HEK293 (cell line): ENCODE measurements around the gene PDIA6.

Experiments
- CTCF ChIA-PET: fragments of 350-600 bp; formaldehyde crosslinking; extraction: SDS; loops from one replicate; lab custom pipeline; 2021; ENCODE audit warnings: antibody characterized with exemption; lab: Yijun Ruan, JAX
- POLR2A ChIA-PET: fragments of 300-600 bp; formaldehyde crosslinking; extraction: SDS; loops from one replicate; lab custom pipeline; 2020; ENCODE audit warnings: antibody characterized with exemption, inconsistent platforms; lab: Yijun Ruan, JAX
- H3K27ac ChIP-seq: fragments of 200-500 bp; sonication (Bioruptor generic); 2 replicates; pipeline ENCODE4 v1.5.1; 2014; ENCODE audit warnings: low read depth, low read length, control low read depth, inconsistent platforms; ENCODE audit errors: extremely low read depth
- H3K36me3 ChIP-seq, 2 experiments: fragments of 200-500 bp in 1 of 2; sonication (Bioruptor generic) in 1 of 2; 1 replicate in 1 of 2; 2 replicates in 1 of 2; pipeline ENCODE4 v1.5.1; 2014 to 2017; ENCODE audit warnings: inconsistent platforms in 2 of 2, low read length in 2 of 2; ENCODE audit not compliant: control insufficient read depth in 2 of 2, insufficient read depth in 1 of 2
- H3K4me1 ChIP-seq: fragments of 200-500 bp; sonication (Bioruptor generic); 2 replicates; pipeline ENCODE4 v1.5.1; 2014; ENCODE audit warnings: mild to moderate bottlenecking, low read length, inconsistent platforms; ENCODE audit not compliant: control insufficient read depth, insufficient read depth
- H3K4me3 ChIP-seq: 2 replicates; pipeline ENCODE4 v1.5.1; 2011; ENCODE audit warnings: low read depth, mild to moderate bottlenecking, control low read depth, low read length, moderate library complexity
- H3K9me3 ChIP-seq: fragments of 200-500 bp; sonication (Bioruptor generic); 2 replicates; pipeline ENCODE4 v1.5.1; 2014; ENCODE audit warnings: low read depth, low read length, inconsistent platforms; ENCODE audit not compliant: control insufficient read depth, insufficient read depth
- BCL11A ChIP-seq: fragments of 450-650 bp; formaldehyde crosslinking; IDR thresholded peaks from 2 replicates; pipeline ENCODE4 v1.5.1; 2016; ENCODE audit warnings: low read depth, missing biosample characterization, missing genetic modification characterization
- IKZF3 ChIP-seq: fragments of 450-650 bp; IDR thresholded peaks from 2 replicates; pipeline ENCODE4 v1.5.0; 2018; ENCODE audit warnings: missing biosample characterization, mild to moderate bottlenecking, missing genetic modification characterization, moderate library complexity
- OVOL3 ChIP-seq: fragments of 450-650 bp; formaldehyde crosslinking; IDR thresholded peaks from 2 replicates; pipeline ENCODE4 v1.5.1; 2016; ENCODE audit warnings: missing biosample characterization, missing genetic modification characterization
- REST ChIP-seq: fragments of 450-650 bp; formaldehyde crosslinking; IDR thresholded peaks from 2 replicates; pipeline ENCODE4 v1.5.1; 2016; ENCODE audit warnings: missing biosample characterization, missing genetic modification characterization
- ZBTB10 ChIP-seq: fragments of 450-650 bp; formaldehyde crosslinking; IDR thresholded peaks from 2 replicates; pipeline ENCODE4 v1.5.1; 2016; ENCODE audit warnings: missing biosample characterization, missing genetic modification characterization
- ZBTB17 ChIP-seq: fragments of 450-650 bp; formaldehyde crosslinking; IDR thresholded peaks from 2 replicates; pipeline ENCODE4 v1.5.1; 2016; ENCODE audit warnings: missing biosample characterization, missing genetic modification characterization
- ZNF174 ChIP-seq: fragments of 450-650 bp; formaldehyde crosslinking; IDR thresholded peaks from 2 replicates; pipeline ENCODE4 v1.5.0; 2017; ENCODE audit warnings: missing biosample characterization, mild to moderate bottlenecking, missing genetic modification characterization
- ZNF292 ChIP-seq: fragments of 450-650 bp; formaldehyde crosslinking; IDR thresholded peaks from 2 replicates; pipeline ENCODE4 v1.5.1; 2016; ENCODE audit warnings: low read depth, missing biosample characterization, missing genetic modification characterization, borderline replicate concordance
- ZNF362 ChIP-seq: fragments of 450-650 bp; formaldehyde crosslinking; IDR thresholded peaks from 2 replicates; pipeline ENCODE4 v1.5.1; 2016; ENCODE audit warnings: missing biosample characterization, missing genetic modification characterization
- ZNF37A ChIP-seq: fragments of 450-650 bp; IDR thresholded peaks from 2 replicates; pipeline ENCODE4 v1.5.1; 2018; ENCODE audit warnings: missing biosample characterization, missing genetic modification characterization
- ZNF394 ChIP-seq: fragments of 450-650 bp; formaldehyde crosslinking; IDR thresholded peaks from 2 replicates; pipeline ENCODE4 v1.5.1; 2016; ENCODE audit warnings: missing biosample characterization, missing genetic modification characterization, mild to moderate bottlenecking, moderate library complexity, borderline replicate concordance
- ZNF416 ChIP-seq: fragments of 450-650 bp; formaldehyde crosslinking; IDR thresholded peaks from 2 replicates; pipeline ENCODE4 v1.5.1; 2016; ENCODE audit warnings: missing biosample characterization, missing genetic modification characterization
- ZNF544 ChIP-seq: fragments of 450-650 bp; formaldehyde crosslinking; IDR thresholded peaks from 2 replicates; pipeline ENCODE4 v1.5.0; 2017; ENCODE audit warnings: missing biosample characterization, missing genetic modification characterization
- ZNF585B ChIP-seq: fragments of 450-650 bp; formaldehyde crosslinking; IDR thresholded peaks from 2 replicates; pipeline ENCODE4 v1.5.1; 2016; ENCODE audit warnings: missing biosample characterization, missing genetic modification characterization
- ZNF654 ChIP-seq: fragments of 450-650 bp; formaldehyde crosslinking; IDR thresholded peaks from 2 replicates; pipeline ENCODE4 v1.5.1; 2016; ENCODE audit warnings: low read depth, missing biosample characterization, missing genetic modification characterization
- ZNF777 ChIP-seq: fragments of 450-650 bp; formaldehyde crosslinking; IDR thresholded peaks from 2 replicates; pipeline ENCODE4 v1.5.1; 2017; ENCODE audit warnings: missing biosample characterization, missing genetic modification characterization, borderline replicate concordance

The PDIA6 gene

GRCh38 chr2:10787176-10787968, 25.2 kb downstream of the PDIA6 start:
- no peak overlapping the region for H3K27ac ChIP-seq
- H3K9me3 ChIP-seq: no peaks in the 10 kb centered on the region
- H3K4me1 ChIP-seq: no peaks in the 10 kb centered on the region
- CTCF ChIA-PET: no interaction called here
- no peak overlapping the region for H3K4me3 ChIP-seq
- POLR2A ChIA-PET: no interaction called here
- peaks cover 67 to 96% of the 10 kb centered on the region in 2 experiments for H3K36me3 ChIP-seq
- no peak for TF ChIP-seq ZNF394 (tag by site-specific recombination)
- no peak for TF ChIP-seq REST (tag by site-specific recombination)
- TF ChIP-seq ZNF362 (tag by site-specific recombination): no peak
- peak; percentile 26 for TF ChIP-seq ZNF654 (tag by site-specific recombination)
- no peak for TF ChIP-seq ZNF37A (tag by site-specific recombination)
- no peak for TF ChIP-seq ZNF777 (tag by site-specific recombination)
- no peak for TF ChIP-seq ZNF292 (tag by site-specific recombination)

- POLR2A ChIA-PET: no interaction called here
Measured at GRCh38 chr2:10786240-10786982, 26.2 kb downstream of the PDIA6 start.

GRCh38 chr2:10785260-10785659, 27.3 kb downstream of the PDIA6 start:
- H3K4me3 ChIP-seq: no peak overlapping the region
- H3K36me3 ChIP-seq: peaks cover 58 to 96% of the 10 kb centered on the region in 2 experiments
- H3K27ac ChIP-seq: no peak overlapping the region
- no peak for TF ChIP-seq REST (tag by site-specific recombination)
- TF ChIP-seq ZBTB10 (tag by site-specific recombination): no peak
- no peak for TF ChIP-seq ZNF544 (tag by site-specific recombination)
- no peak for TF ChIP-seq OVOL3 (tag by site-specific recombination)
- no peak for TF ChIP-seq ZNF585B (tag by site-specific recombination)
- no peak for TF ChIP-seq BCL11A (tag by site-specific recombination)
- TF ChIP-seq ZNF416: no peak
- no peak for TF ChIP-seq ZBTB17
- TF ChIP-seq ZNF174 (tag by site-specific recombination): no peak
- ChIA-PET POLR2A (no interaction called here), CTCF (no interaction called here)
- no peaks in the 10 kb centered on the region for H3K9me3 ChIP-seq
- H3K4me1 ChIP-seq: no peaks in the 10 kb centered on the region

More at GRCh38 chr2:10786240-10786982, 26.2 kb downstream of the PDIA6 start:
- H3K4me3 ChIP-seq: no peak overlapping the region
- CTCF ChIA-PET: no interaction called here
- peaks cover 60 to 96% of the 10 kb centered on the region in 2 experiments for H3K36me3 ChIP-seq
- no peaks in the 10 kb centered on the region for H3K9me3 ChIP-seq
- H3K27ac ChIP-seq: no peak overlapping the region
- no peak for TF ChIP-seq IKZF3 (tag by site-specific recombination)
- H3K4me1 ChIP-seq: no peaks in the 10 kb centered on the region
